Suprapubic skin (tissue), 4 donors: ENCODE results near the gene RUBCNL. TPM values are rescaled to one million over a fixed set of nuclear protein-coding genes. Genes with fewer than 3 reads are reported as not detected.

Experiments
- DNase-seq, 2 donors: peaks; one replicate each; pipeline ENCODE4 v3.0.0-alpha.2; 2019; ENCODE audit warnings: low spot score in 2 of 2
- H3K27ac ChIP-seq: fragments of 200-600 bp; sonication (generic); one replicate; pipeline ENCODE4 v1.5.1; 2019
- H3K27me3 ChIP-seq: fragments of 200-600 bp; sonication (generic); one replicate; pipeline ENCODE4 v1.5.1; 2019
- H3K36me3 ChIP-seq: fragments of 200-600 bp; sonication (generic); one replicate; pipeline ENCODE4 v1.5.1; 2019
- H3K4me1 ChIP-seq: fragments of 200-600 bp; sonication (generic); one replicate; pipeline ENCODE4 v1.5.1; 2019
- H3K4me3 ChIP-seq: fragments of 200-600 bp; sonication (generic); one replicate; pipeline ENCODE4 v1.5.1; 2019; ENCODE audit warnings: mild to moderate bottlenecking
- H3K9me3 ChIP-seq: fragments of 200-600 bp; sonication (generic); one replicate; pipeline ENCODE4 v1.5.1; 2019
- CTCF ChIP-seq, 2 donors: fragments of 200-600 bp in 1 of 2; fragments of 450-650 bp in 1 of 2; sonication (generic) in 1 of 2; IDR thresholded peaks; one replicate each; pipeline ENCODE4 v1.5.1; 2016 to 2019; ENCODE audit warnings: antibody characterized with exemption in 2 of 2, mild to moderate bottlenecking in 1 of 2, moderate library complexity in 1 of 2
- EP300 ChIP-seq: sonication (generic); formaldehyde crosslinking; IDR thresholded peaks from one replicate; pipeline ENCODE4 v1.6.1; 2017; ENCODE audit warnings: antibody characterized with exemption
- POLR2A ChIP-seq, 2 donors: fragments of 450-650 bp; IDR thresholded peaks; one replicate each; pipeline ENCODE4 v1.6.1; 2017; ENCODE audit warnings: antibody characterized with exemption in 2 of 2, mild to moderate bottlenecking in 2 of 2, moderate library complexity in 2 of 2
- POLR2AphosphoS5 ChIP-seq, 3 donors: sonication (generic); formaldehyde crosslinking; IDR thresholded peaks; one replicate each; pipeline ENCODE4 v1.6.1; 2017; ENCODE audit warnings: antibody characterized with exemption in 3 of 3
- WGBS: methylation state at CpG from one replicate; pipeline ENCODE4 v1.1.5; 2018; 5-methylcytosine and 5-hydroxymethylcytosine counted together
- total RNA-seq, 4 donors: library from RNA; depleted of rRNA; stranded (reverse); fragments of >200 nt; gene quantifications; one replicate each; pipeline ENCODE4 v1.1.0, GENCODE V29; 2016

RUBCNL gene
- total RNA-seq, 4 donors from 2014 or later = 0.57 to 3.9 (median 2.5) TPM

GRCh38 chr13:46329624-46330023 lies 57.4 kb downstream of the RUBCNL start:
- no peaks in the 10 kb centered on the region for H3K27me3 ChIP-seq
- no peaks in the 10 kb centered on the region for H3K9me3 ChIP-seq
- no peak overlapping the region for H3K27ac ChIP-seq
- no peak for DNase-seq
- 90% methylated on average over 7 of the region's 7 CpGs for WGBS
- no peak overlapping the region for H3K4me3 ChIP-seq
- TF ChIP-seq POLR2A (IDR thresholded peaks at IDR 0.05) (no peak), POLR2AphosphoS5 (IDR thresholded peaks at IDR 0.05) (no peak), CTCF (IDR thresholded peaks at IDR 0.05) (no peak)
- no peaks in the 10 kb centered on the region for H3K4me1 ChIP-seq
- H3K36me3 ChIP-seq = no peaks in the 10 kb centered on the region

- Histone ChIP-seq H3K27ac (no peak overlapping the region), H3K4me3 (no peak overlapping the region), H3K4me1 (no peaks in the 10 kb centered on the region), H3K36me3 (no peaks in the 10 kb centered on the region), H3K9me3 (no peaks in the 10 kb centered on the region), H3K27me3 (no peaks in the 10 kb centered on the region)
- TF ChIP-seq POLR2A (IDR thresholded peaks at IDR 0.05) (no peak), CTCF (IDR thresholded peaks at IDR 0.05) (no peak), POLR2AphosphoS5 (IDR thresholded peaks at IDR 0.05) (no peak), EP300 (no peak)
- WGBS = 72% methylated on average over 1 of the region's 1 CpG
- no peak for DNase-seq
Observed at GRCh38 chr13:46327246-46327645, 59.8 kb downstream of the RUBCNL start.

- TF ChIP-seq POLR2AphosphoS5 (IDR thresholded peaks at IDR 0.05) (no peak), CTCF (IDR thresholded peaks at IDR 0.05) (no peak), EP300 (no peak), POLR2A (IDR thresholded peaks at IDR 0.05) (no peak)
- H3K4me3 ChIP-seq = no peak overlapping the region
- no peaks in the 10 kb centered on the region for H3K27me3 ChIP-seq
- no peaks in the 10 kb centered on the region for H3K9me3 ChIP-seq
- H3K4me1 ChIP-seq = no peaks in the 10 kb centered on the region
- WGBS = 72% methylated on average over 5 of the region's 5 CpGs
- DNase-seq = no peak
- H3K36me3 ChIP-seq = no peaks in the 10 kb centered on the region
- no peak overlapping the region for H3K27ac ChIP-seq
Observed at GRCh38 chr13:46324976-46325375, 62.1 kb downstream of the RUBCNL start.

- Histone ChIP-seq H3K27me3 (no peaks in the 10 kb centered on the region), H3K27ac (no peak overlapping the region), H3K4me1 (no peaks in the 10 kb centered on the region), H3K36me3 (no peaks in the 10 kb centered on the region), H3K4me3 (no peak overlapping the region), H3K9me3 (no peaks in the 10 kb centered on the region)
- 60% methylated on average over 17 of the region's 17 CpGs for WGBS
- TF ChIP-seq EP300 (no peak), CTCF (IDR thresholded peaks at IDR 0.05) (peak; percentile 16 to 51), POLR2AphosphoS5 (IDR thresholded peaks at IDR 0.05) (no peak), POLR2A (IDR thresholded peaks at IDR 0.05) (no peak)
- no peak for DNase-seq
Observed at GRCh38 chr13:46321494-46322225, 65.4 kb downstream of the RUBCNL start.

- no peaks in the 10 kb centered on the region for H3K27me3 ChIP-seq
- H3K36me3 ChIP-seq = no peaks in the 10 kb centered on the region
- H3K27ac ChIP-seq = no peak overlapping the region
- no peaks in the 10 kb centered on the region for H3K9me3 ChIP-seq
- H3K4me3 ChIP-seq = no peak overlapping the region
- TF ChIP-seq POLR2A (IDR thresholded peaks at IDR 0.05) = no peak
- TF ChIP-seq CTCF (IDR thresholded peaks at IDR 0.05) = no peak
- TF ChIP-seq EP300 = no peak
- TF ChIP-seq POLR2AphosphoS5 (IDR thresholded peaks at IDR 0.05) = no peak
- WGBS = 91% methylated on average over 4 of the region's 4 CpGs
- DNase-seq = no peak
- no peaks in the 10 kb centered on the region for H3K4me1 ChIP-seq
Observed at GRCh38 chr13:46320821-46321220, 66.2 kb downstream of the RUBCNL start.
